ENCODE results near the gene GNG12. TPM values are rescaled to one million over a fixed set of nuclear protein-coding genes. Genes with fewer than 3 reads are reported as not detected.
A peak's percentile ranks its signal among the peaks of the same experiment; 100 is the strongest.

Gene GNG12
- total and polyA plus RNA-seq, 11 donors: 7.7 to 80.2 (median 44.6) TPM

DNA sequence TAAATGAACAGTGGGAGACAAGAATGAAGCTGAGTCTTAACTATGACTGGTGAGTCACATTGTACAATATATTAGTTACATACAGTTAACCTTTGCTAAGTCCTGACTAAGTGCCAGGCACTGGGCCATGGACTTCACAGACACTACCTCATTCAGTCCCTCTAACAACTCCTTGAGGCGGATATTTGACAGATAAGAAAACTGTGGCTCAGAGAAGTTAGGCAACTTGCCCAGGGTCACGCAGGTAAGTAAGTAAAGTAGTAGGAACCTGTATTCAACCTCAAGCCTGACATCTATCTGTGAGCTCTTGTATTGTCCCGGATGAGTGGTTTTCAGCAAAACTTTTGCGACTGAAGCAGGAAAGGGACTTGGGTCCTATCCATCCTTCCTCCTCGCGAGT, 62.1 kb downstream of the GNG12 start:
- Histone ChIP-seq H3K4me3 (no peak overlapping the region), H3K9me3 (no peaks in the 10 kb centered on the region), H3K4me1 (peaks cover 0 to 31% (median 11%) of the 10 kb centered on the region in 12 donors), H3K27me3 (no peaks in the 10 kb centered on the region), H3K36me3 (peaks cover 0 to 7% (median 0%) of the 10 kb centered on the region in 9 donors), H3K27ac (no peak overlapping the region)
- ATAC-seq: peak in 1 of 4 donors; percentile 19
- DNase-seq: no peak
- TF ChIP-seq POLR2A (IDR thresholded peaks at IDR 0.05): no peak
- TF ChIP-seq, protein P1, sequence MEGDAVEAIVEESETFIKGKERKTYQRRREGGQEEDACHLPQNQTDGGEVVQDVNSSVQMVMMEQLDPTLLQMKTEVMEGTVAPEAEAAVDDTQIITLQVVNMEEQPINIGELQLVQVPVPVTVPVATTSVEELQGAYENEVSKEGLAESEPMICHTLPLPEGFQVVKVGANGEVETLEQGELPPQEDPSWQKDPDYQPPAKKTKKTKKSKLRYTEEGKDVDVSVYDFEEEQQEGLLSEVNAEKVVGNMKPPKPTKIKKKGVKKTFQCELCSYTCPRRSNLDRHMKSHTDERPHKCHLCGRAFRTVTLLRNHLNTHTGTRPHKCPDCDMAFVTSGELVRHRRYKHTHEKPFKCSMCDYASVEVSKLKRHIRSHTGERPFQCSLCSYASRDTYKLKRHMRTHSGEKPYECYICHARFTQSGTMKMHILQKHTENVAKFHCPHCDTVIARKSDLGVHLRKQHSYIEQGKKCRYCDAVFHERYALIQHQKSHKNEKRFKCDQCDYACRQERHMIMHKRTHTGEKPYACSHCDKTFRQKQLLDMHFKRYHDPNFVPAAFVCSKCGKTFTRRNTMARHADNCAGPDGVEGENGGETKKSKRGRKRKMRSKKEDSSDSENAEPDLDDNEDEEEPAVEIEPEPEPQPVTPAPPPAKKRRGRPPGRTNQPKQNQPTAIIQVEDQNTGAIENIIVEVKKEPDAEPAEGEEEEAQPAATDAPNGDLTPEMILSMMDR (IDR thresholded peaks at IDR 0.05): no peak
- 77 to 89% (median 82%) methylated on average over 6 of the region's 6 CpGs for WGBS, 4 donors
- intact Hi-C loops (cut with DNase I): loop anchor here in 2 of 10 donors (5.0 to 10.0 kb wide), 4 partner anchors 76 to 584 kb away; no protein-coding TSS in a partner anchor

DNA sequence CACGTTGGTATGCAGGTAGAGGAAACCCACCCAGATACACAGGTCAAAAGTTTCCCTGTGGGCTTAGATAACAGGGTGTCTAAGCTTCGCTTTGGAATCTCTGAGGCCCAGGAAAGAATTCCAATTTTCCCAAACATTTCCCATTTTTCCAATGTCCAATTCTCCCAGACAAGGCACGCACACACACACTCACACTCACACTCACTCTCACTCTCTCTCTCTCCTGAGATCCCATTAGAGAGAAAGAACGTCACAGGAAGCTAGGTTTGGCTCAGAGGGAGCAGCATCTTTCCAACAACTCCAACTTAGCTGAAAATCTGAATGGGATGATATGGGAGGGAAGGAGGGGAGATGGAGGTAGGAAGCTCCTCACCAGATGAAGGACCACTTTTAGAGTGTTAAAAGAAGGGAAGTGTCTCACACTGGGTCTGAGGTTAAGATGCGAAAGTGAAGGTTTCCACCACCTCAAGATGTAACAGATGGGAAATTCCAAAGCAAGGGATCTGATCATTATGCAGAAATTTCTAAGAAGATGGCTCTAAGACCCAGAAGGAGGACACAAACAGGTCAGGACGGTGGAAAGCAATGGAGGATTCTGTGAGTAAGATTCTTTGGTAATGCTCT, 63.5 kb downstream of the GNG12 start:
- ATAC-seq (no peak), DNase-seq (no peak)
- Histone ChIP-seq H3K4me1 (peaks cover 0 to 31% (median 12%) of the 10 kb centered on the region in 12 donors), H3K36me3 (peaks cover 0 to 3% (median 0%) of the 10 kb centered on the region in 9 donors), H3K27ac (no peak overlapping the region), H3K4me3 (no peak overlapping the region), H3K27me3 (no peaks in the 10 kb centered on the region), H3K9me3 (no peaks in the 10 kb centered on the region)
- no peak for TF ChIP-seq POLR2A (IDR thresholded peaks at IDR 0.05)
- TF ChIP-seq, protein P1 (IDR thresholded peaks at IDR 0.05): no peak
- intact Hi-C loops (cut with DNase I): loop anchor here (5.0 to 10.0 kb wide), 13 partner anchors 63 to 585 kb away; partner anchors contain the start of gene GNG12 (in 6 of the 10)
- 83 to 87% (median 83%) methylated on average over 6 of the region's 6 CpGs for WGBS, 4 donors

DNA sequence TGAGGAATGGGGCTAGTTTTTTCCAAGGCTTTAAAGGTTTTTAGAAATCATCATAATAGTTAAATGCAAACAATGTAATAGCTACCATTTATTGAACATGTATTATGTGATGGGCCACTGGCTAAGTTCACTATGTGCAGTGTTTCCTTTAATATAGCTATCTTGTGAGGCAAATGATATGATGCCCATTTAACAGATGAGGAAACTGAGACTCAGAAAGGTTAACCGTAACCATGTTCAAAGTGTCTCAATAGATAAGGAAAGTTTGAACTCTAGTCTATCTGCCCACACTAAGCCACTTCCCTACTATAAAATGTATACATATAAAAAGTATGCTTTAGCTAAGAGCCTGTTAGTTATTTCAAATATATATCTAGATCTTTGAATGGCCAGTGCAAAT, 64.8 kb downstream of the GNG12 start:
- peaks cover 0 to 31% (median 12%) of the 10 kb centered on the region in 12 donors for H3K4me1 ChIP-seq
- no peaks in the 10 kb centered on the region for H3K9me3 ChIP-seq
- TF ChIP-seq POLR2A (IDR thresholded peaks at IDR 0.05): no peak
- TF ChIP-seq, protein P1 (IDR thresholded peaks at IDR 0.05): no peak
- no peak overlapping the region for H3K4me3 ChIP-seq
- no peak overlapping the region for H3K27ac ChIP-seq
- intact Hi-C loops (cut with DNase I): loop anchor here (5.0 to 10.0 kb wide), 11 partner anchors 64 to 576 kb away; partner anchors contain the start of gene GNG12 (in 6 of the 10)
- H3K36me3 ChIP-seq: no peaks in the 10 kb centered on the region
- no peak for ATAC-seq
- WGBS, 4 donors: 94 to 100% (median 95%) methylated on average over 1 of the region's 1 CpG
- no peaks in the 10 kb centered on the region for H3K27me3 ChIP-seq
- DNase-seq: no peak

DNA sequence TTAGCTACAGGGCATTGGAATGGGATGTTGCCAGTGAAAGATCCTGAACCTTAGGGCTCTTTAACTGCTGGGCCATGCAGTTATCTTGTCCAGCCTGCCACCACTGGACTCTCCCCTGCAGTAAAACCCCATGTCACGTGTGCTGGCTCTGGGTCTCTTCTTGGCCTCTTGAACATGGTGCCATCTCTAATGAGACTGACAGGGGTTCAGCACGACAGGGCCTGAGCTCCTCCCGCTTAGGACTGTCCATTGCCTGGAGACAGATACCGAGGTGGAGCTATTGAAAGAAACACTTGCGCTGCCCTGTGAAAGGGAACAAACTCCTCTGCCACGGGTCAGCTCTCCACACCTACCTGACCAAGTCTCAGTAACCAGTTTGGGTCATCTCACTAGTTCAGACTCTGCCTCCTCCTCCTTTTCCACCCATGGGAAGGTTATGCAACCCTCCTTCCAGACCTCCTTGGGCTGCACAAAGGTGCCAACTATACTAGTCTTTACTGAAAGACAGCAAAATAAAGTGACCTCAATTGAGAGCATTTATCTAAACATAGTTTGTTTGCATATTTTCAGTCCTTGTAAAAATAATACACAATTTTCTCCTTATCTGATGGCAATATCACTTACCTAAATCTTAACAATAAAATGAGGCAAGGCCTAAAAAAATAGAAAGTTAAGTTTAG, 66.0 kb downstream of the GNG12 start:
- no peaks in the 10 kb centered on the region for H3K27me3 ChIP-seq
- H3K9me3 ChIP-seq: no peaks in the 10 kb centered on the region
- no peak for DNase-seq
- no peak for TF ChIP-seq POLR2A (IDR thresholded peaks at IDR 0.05)
- TF ChIP-seq, protein P1 (IDR thresholded peaks at IDR 0.05): no peak
- no peak overlapping the region for H3K27ac ChIP-seq
- 75 to 84% (median 80%) methylated on average over 6 of the region's 6 CpGs for WGBS, 4 donors
- H3K4me1 ChIP-seq: peaks cover 0 to 31% (median 12%) of the 10 kb centered on the region in 12 donors
- no peaks in the 10 kb centered on the region for H3K36me3 ChIP-seq
- peak in 2 of 4 donors; percentile 5 to 20 for ATAC-seq
- no peak overlapping the region for H3K4me3 ChIP-seq
- intact Hi-C loops (cut with DNase I): loop anchor here (2.0 to 10.0 kb wide), 15 partner anchors 64 to 578 kb away; partner anchors contain the start of gene GNG12 (in 6 of the 10)

Measured in heart left ventricle (tissue), 16 donors.